OCI-LY3 (cell line): ENCODE results near the gene OR14A2.

Experiments used
- H2AFZ ChIP-seq: fragments of 200-600, 300-600 bp; shearing (Covaris generic); 2 replicates; pipeline ENCODE4 v1.6.0; 2014; ENCODE audit warnings: antibody characterized with exemption, low read depth, low read length
- H3K27ac ChIP-seq: fragments of 200-600, 300-600 bp; sonication (generic); 2 replicates; pipeline ENCODE4 v1.5.1; 2014; ENCODE audit warnings: mild to moderate bottlenecking, low read length, moderate library complexity, mixed read lengths
- H3K27me3 ChIP-seq: fragments of 200-600, 300-600 bp; sonication (generic); 2 replicates; pipeline ENCODE4 v1.6.1; 2014; ENCODE audit warnings: low read depth, low read length, mixed read lengths
- H3K36me3 ChIP-seq: fragments of 200-600, 300-600 bp; sonication (generic); replicated peaks from 2 replicates; pipeline ENCODE3; 2014; ENCODE audit warnings: low read depth, low read length, mixed read lengths
- H3K4me1 ChIP-seq: fragments of 300-600, 200-600 bp; sonication (generic); 2 replicates; pipeline ENCODE4 v1.6.1; 2014; ENCODE audit warnings: low read length, mixed read lengths
- H3K4me2 ChIP-seq: fragments of 200-600, 300-600 bp; sonication (generic); 2 replicates; pipeline ENCODE4 v1.6.1; 2014; ENCODE audit warnings: low read length, mixed read lengths
- H3K4me3 ChIP-seq: fragments of 300-600, 200-600 bp; sonication (generic); 2 replicates; pipeline ENCODE4 v1.5.1; 2014; ENCODE audit warnings: antibody characterized with exemption, mild to moderate bottlenecking, low read length, moderate library complexity
- H3K79me2 ChIP-seq: fragments of 300-600, 200-600 bp; shearing (Covaris generic); 2 replicates; pipeline ENCODE4 v1.6.1; 2014; ENCODE audit warnings: mild to moderate bottlenecking, low read length, mixed read lengths
- H3K9ac ChIP-seq: fragments of 300-600, 200-600 bp; shearing (Covaris generic); 2 replicates; pipeline ENCODE4 v1.6.0; 2014; ENCODE audit warnings: mild to moderate bottlenecking, low read length, moderate library complexity
- H3K9me3 ChIP-seq: fragments of 200-600, 300-600 bp; shearing (Covaris generic); 2 replicates; pipeline ENCODE4 v1.6.1; 2014; ENCODE audit warnings: low read length, mixed read lengths; ENCODE audit not compliant: insufficient read depth
- H4K20me1 ChIP-seq: fragments of 200-600, 300-600 bp; sonication (generic); 2 replicates; pipeline ENCODE4 v1.6.1; 2016; ENCODE audit warnings: low read length, mixed read lengths; ENCODE audit not compliant: insufficient read depth
- EZH2phosphoT487 ChIP-seq: fragments of 200-600 bp; shearing (Covaris generic); IDR thresholded peaks from 2 replicates; pipeline ENCODE4 v1.6.1; 2018; ENCODE audit warnings: antibody characterized with exemption, mixed run types, low read depth
- TF ChIP-seq, protein P1 (sequence below): fragments of 200-600, 300-600 bp; sonication (generic); IDR thresholded peaks from 2 replicates; pipeline ENCODE4 v1.5.1; 2014; ENCODE audit warnings: antibody characterized with exemption, low read length, low read depth

Gene OR14A2

GRCh38 chr1:247741756-247742155 is 6.2 kb downstream of the OR14A2 start:
- no peak overlapping the region for H3K27ac ChIP-seq
- no peak for TF ChIP-seq EZH2phosphoT487
- TF ChIP-seq, protein P1, sequence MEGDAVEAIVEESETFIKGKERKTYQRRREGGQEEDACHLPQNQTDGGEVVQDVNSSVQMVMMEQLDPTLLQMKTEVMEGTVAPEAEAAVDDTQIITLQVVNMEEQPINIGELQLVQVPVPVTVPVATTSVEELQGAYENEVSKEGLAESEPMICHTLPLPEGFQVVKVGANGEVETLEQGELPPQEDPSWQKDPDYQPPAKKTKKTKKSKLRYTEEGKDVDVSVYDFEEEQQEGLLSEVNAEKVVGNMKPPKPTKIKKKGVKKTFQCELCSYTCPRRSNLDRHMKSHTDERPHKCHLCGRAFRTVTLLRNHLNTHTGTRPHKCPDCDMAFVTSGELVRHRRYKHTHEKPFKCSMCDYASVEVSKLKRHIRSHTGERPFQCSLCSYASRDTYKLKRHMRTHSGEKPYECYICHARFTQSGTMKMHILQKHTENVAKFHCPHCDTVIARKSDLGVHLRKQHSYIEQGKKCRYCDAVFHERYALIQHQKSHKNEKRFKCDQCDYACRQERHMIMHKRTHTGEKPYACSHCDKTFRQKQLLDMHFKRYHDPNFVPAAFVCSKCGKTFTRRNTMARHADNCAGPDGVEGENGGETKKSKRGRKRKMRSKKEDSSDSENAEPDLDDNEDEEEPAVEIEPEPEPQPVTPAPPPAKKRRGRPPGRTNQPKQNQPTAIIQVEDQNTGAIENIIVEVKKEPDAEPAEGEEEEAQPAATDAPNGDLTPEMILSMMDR, result no peak
- no peak overlapping the region for H3K4me3 ChIP-seq
- no peaks in the 10 kb centered on the region for H3K36me3 ChIP-seq
- no peaks in the 10 kb centered on the region for H3K79me2 ChIP-seq
- no peaks in the 10 kb centered on the region for H4K20me1 ChIP-seq
- H3K27me3 ChIP-seq, result peaks cover 8% of the 10 kb centered on the region
- H3K4me2 ChIP-seq, result no peak overlapping the region
- H3K4me1 ChIP-seq, result no peaks in the 10 kb centered on the region
- H2AFZ ChIP-seq, result no peak overlapping the region
- H3K9ac ChIP-seq, result no peak overlapping the region
- H3K9me3 ChIP-seq, result no peaks in the 10 kb centered on the region

- H3K27me3 ChIP-seq, result peaks cover 8% of the 10 kb centered on the region
- H4K20me1 ChIP-seq, result no peaks in the 10 kb centered on the region
- H3K27ac ChIP-seq, result no peak overlapping the region
- H3K79me2 ChIP-seq, result no peaks in the 10 kb centered on the region
- no peak overlapping the region for H3K4me3 ChIP-seq
- no peak overlapping the region for H3K4me2 ChIP-seq
- H3K4me1 ChIP-seq, result no peaks in the 10 kb centered on the region
- no peak for TF ChIP-seq EZH2phosphoT487
- TF ChIP-seq, protein P1, result no peak
- no peak overlapping the region for H3K9ac ChIP-seq
- H3K9me3 ChIP-seq, result no peaks in the 10 kb centered on the region
- H2AFZ ChIP-seq, result no peak overlapping the region
- H3K36me3 ChIP-seq, result no peaks in the 10 kb centered on the region
These were observed 7.2 kb downstream of the OR14A2 start for GRCh38 chr1:247740721-247741120.

DNA sequence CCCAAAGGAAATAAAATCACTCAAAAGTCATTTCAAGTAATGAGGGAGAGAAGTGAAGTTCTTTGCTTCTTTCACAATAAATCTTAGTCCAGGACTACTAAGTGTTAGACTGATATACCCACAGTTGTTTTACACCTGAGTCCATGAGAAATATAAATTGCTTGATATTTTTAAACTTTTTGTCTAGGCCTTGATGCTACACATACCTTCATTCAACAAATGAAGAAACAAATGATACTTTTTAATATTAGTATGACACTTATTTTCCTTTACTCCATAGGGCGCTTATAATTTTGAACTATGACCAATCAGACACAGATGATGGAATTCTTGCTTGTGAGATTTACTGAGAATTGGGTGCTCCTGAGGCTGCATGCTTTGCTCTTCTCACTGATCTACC is 9.6 kb downstream of the OR14A2 start, which contains the start of gene OR14K1:
TSS of gene OR14K1 (plus strand) at position 301 of the 400 bp plus-strand sequence. CDS start at position 301, 0 bp downstream.
- TF ChIP-seq EZH2phosphoT487, result no peak
- TF ChIP-seq, protein P1, result no peak
- Histone ChIP-seq H3K4me3 (no peak within 1 kb of the TSS), H3K9me3 (no peaks in the 10 kb centered on the region), H3K36me3 (no peaks in the 10 kb centered on the region), H3K27ac (no peak within 1 kb of the TSS), H3K79me2 (no peaks in the 10 kb centered on the region), H3K4me2 (no peak within 1 kb of the TSS), H4K20me1 (no peaks in the 10 kb centered on the region), H3K4me1 (no peaks in the 10 kb centered on the region), H3K27me3 (peaks cover 8% of the 10 kb centered on the region), H2AFZ (no peak within 1 kb of the TSS), H3K9ac (no peak within 1 kb of the TSS)

GRCh38 chr1:247721222-247721621 is 26.7 kb downstream of the OR14A2 start:
- Histone ChIP-seq H3K9ac (no peak overlapping the region), H3K9me3 (no peaks in the 10 kb centered on the region), H3K4me1 (no peaks in the 10 kb centered on the region), H3K36me3 (no peaks in the 10 kb centered on the region), H2AFZ (no peak overlapping the region), H3K27me3 (no peaks in the 10 kb centered on the region), H3K4me3 (no peak overlapping the region), H3K4me2 (no peak overlapping the region), H3K79me2 (no peaks in the 10 kb centered on the region), H3K27ac (no peak overlapping the region), H4K20me1 (no peaks in the 10 kb centered on the region)
- no peak for TF ChIP-seq EZH2phosphoT487
- TF ChIP-seq, protein P1, result no peak
